Esophagus (tissue), 2 donors: ENCODE measurements around the gene CETP. TPM values are rescaled to one million over a fixed set of nuclear protein-coding genes. Genes with fewer than 3 reads are reported as not detected.
"Not testable (repeated sequence)": the region's sequence is repeated elsewhere in the genome, so short reads cannot be mapped to it uniquely, and the experiment has no call there.

Source experiments
- H3K27ac ChIP-seq, 2 donors: one replicate each; pipeline ENCODE4 v1.5.1; 2013; ENCODE audit warnings: low read depth in 2 of 2, mild to moderate bottlenecking in 2 of 2, inconsistent platforms in 1 of 2, low read length in 1 of 2, moderate library complexity in 1 of 2
- H3K27me3 ChIP-seq, 2 donors: one replicate each; pipeline ENCODE4 v1.6.1; 2013; ENCODE audit warnings: low read length in 2 of 2, control low read depth in 1 of 2, mild to moderate bottlenecking in 1 of 2; ENCODE audit not compliant: insufficient read depth in 2 of 2, control insufficient read depth in 1 of 2
- H3K36me3 ChIP-seq, 2 donors: one replicate each; pipeline ENCODE4 v1.6.1; 2013; ENCODE audit warnings: low read length in 1 of 2; ENCODE audit not compliant: control insufficient read depth in 2 of 2, insufficient read depth in 2 of 2
- H3K4me1 ChIP-seq, 2 donors: one replicate each; pipeline ENCODE4 v1.6.1; 2013; ENCODE audit warnings: low read length in 1 of 2; ENCODE audit not compliant: control insufficient read depth in 2 of 2, insufficient read depth in 2 of 2
- H3K4me3 ChIP-seq, 2 donors: one replicate each; pipeline ENCODE4 v1.5.1; 2013; ENCODE audit warnings: low read length in 2 of 2, mild to moderate bottlenecking in 2 of 2, low read depth in 1 of 2, moderate library complexity in 1 of 2
- H3K9me3 ChIP-seq, 2 donors: one replicate each; pipeline ENCODE4 v1.6.1; 2013; ENCODE audit warnings: mild to moderate bottlenecking in 2 of 2, low read depth in 1 of 2, low read length in 1 of 2, moderate library complexity in 1 of 2; ENCODE audit not compliant: control insufficient read depth in 2 of 2, insufficient read depth in 1 of 2
- WGBS, 2 donors: extraction: QIAGEN DNeasy Blood & Tissue Kit; methylation state at CpG; one replicate each; pipeline ENCODE4 v1.1.7; 2013; 5-methylcytosine and 5-hydroxymethylcytosine counted together
- polyA plus RNA-seq, 2 donors: library from polyadenylated mRNA; stranded (reverse); fragments of 200-250 nt; gene quantifications; one replicate each; pipeline ENCODE4 v1.2.3, GENCODE V29; 2013
- donor health status: healthy with polysubstance abuse.
- donor health status: Bipolar disorder and iron deficiency.

The CETP gene
- polyA plus RNA-seq, 2 donors = 0.06 TPM; not detected in 1

DNA sequence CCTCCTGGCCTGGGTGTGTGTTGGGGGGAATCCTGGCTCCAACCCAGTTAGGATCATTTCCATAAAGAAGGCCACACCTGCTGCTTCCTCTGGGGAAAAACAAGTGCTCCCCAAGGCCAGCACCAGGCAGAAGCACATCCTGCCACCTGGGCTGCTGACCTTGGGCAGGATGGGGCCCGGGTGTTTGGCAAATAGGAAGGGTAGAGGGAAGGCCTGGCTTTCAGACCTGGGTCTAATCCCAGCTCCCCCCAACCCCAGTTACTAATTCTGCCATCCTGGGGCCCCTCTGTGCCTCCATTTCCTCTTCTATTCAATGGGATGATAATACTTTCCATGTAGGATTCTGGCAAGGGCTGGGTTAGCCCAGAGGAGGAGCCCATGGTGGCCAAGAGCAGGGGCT, 24.6 kb downstream of the CETP start:
- Histone ChIP-seq H3K27me3 (no peaks in the 10 kb centered on the region), H3K4me3 (no peak overlapping the region), H3K36me3 (no peaks in the 10 kb centered on the region), H3K4me1 (peaks cover 0 to 20% of the 10 kb centered on the region in 2 donors), H3K9me3 (no peaks in the 10 kb centered on the region), H3K27ac (peak overlapping the region in 1 of 2 donors; percentile 75)
- 40 to 60% methylated on average over 1 of the region's 1 CpG for WGBS, 2 donors

DNA sequence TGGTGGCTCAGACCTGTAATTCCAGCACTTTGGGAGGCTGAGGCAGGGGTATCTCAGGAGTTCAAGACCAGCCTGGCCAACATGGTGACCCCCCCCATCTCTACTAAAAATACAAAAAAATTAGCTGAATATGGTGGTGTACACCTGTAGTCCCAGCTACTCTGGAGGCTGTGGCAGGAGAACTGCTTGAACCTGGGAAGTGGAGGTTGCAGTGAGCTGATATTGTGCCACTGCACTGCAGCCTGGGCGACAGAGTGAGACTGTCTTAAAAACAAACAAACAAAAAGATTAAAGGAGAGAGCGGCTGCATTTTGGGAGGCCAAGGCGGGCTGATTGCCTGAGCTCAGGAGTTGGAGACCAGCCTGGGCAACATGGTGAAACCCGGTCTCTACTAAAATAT, 25.2 kb downstream of the CETP start:
- not testable (repeated sequence) for H3K9me3 ChIP-seq, H3K27ac ChIP-seq, H3K36me3 ChIP-seq, H3K27me3 ChIP-seq, H3K4me3 ChIP-seq
- H3K4me1 ChIP-seq = peaks cover 0 to 20% of the 10 kb centered on the region in 2 donors
- WGBS, 2 donors = 91 to 92% methylated on average over 4 of the region's 4 CpGs

DNA sequence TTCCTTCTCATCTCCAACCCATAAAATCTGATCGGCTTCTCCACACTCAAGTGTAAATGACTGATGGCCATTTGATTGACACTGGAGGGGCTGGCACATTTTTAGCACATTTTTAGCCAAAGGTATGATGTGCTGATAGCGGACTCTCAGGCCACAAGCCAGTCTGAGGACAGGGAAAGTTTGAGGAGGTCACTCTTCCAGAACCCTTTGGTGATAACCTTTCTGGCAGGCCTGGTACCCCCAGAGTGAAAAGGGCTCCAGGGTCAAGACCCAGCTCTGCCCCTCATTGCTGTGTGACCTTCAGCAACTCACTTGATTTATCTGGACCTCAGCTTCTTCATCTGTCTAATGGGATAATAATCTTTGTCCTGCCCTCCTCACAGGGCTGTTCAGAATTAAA, 25.9 kb downstream of the CETP start:
- Histone ChIP-seq H3K9me3 (no peaks in the 10 kb centered on the region), H3K4me1 (peaks cover 0 to 20% of the 10 kb centered on the region in 2 donors), H3K4me3 (no peak overlapping the region), H3K36me3 (no peaks in the 10 kb centered on the region), H3K27me3 (no peaks in the 10 kb centered on the region), H3K27ac (no peak overlapping the region)
- 92 to 93% methylated on average over 2 of the region's 2 CpGs for WGBS, 2 donors

DNA sequence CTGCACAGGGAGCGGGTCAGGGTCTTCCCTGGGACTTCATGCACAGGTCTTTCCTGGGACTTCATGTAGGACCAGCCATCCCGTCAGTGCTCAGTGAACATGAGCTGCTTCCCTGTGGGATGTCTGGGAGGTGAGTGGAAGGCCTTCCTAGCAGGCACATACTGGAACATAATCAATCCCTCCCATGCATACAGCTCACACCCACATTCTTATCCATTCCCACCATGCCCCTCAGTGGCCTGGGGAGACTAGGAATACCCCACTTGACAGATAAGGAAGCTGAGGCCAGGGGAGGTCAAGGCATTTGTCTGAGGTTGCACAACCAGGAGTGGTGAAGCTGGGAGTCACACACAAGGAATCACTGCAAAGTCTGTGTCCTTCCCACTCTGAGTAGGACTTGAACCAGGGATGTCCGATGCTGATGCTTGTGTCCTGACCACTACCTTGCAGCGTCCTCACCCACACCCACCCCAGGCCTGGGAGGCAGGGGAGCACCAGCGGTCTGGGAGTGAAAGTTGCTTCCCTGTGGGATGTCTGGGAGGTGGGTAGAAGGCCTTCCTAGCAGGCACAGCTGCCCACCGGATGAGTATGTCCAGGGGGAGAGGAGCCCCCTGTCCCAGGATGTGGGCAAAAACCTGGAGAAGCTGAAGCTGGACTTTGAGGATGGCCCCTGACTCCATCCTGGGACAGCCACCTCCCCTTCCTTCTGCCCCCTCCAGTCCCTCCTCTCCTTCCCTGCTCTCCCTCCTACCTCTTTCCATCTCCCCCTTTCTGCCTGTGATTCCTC, 26.6 kb downstream of the CETP start:
- no peaks in the 10 kb centered on the region for H3K27me3 ChIP-seq

DNA sequence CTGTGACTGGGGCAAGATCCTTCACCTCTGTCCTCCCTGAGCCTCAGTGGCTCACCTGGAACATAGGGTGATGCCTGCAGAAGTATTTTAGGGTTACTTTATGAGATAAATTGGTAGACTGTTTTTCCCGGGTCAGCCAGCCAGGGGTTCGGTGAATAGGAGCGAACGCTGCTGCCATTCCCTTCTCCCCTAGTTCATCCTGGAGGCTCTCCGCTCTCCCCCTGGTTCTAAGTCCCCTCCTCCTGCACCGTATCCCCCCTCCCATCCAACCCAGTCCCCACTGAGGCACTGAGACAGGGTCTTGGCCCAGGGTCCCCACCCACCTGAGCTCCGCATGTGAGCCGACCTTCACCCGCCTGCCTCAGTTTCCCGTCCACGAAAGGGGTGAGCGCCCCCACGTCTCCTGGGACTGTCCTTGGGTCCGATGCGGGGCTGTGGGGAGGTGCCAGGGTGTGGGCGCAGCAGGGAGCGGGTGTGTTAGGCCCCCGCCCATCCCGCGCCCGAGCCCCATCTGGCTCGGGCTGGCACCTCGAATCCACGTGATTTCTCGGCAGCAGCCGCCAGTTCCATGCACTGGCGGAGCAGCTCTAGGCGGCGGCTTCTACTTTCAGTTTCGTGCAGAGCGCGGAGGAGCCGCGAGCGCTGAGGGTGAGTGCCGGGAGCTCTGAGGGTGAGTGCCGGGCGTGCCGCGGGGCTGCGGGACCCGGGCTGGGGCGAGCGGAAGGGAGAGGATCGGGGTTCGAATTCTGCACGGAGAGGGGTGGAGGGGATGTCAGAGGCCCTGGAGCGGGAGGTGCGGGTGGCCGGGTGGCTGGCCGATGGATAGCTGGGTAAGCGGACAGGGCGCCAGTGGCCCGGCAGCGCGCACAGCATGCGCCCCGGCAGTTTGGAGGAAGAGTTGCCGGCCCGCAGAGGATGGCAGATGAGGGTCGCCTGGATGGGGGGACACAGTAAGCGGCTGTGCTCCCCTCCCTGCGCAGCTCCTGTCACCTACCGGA, 27.5 kb downstream of the CETP start, which contains the start of gene NLRC5:
TSS of gene NLRC5 (plus strand) at position 610 of the 998 bp plus-strand sequence. CDS start 31,156 bp downstream, outside the sequence.
- peak within 1 kb of the TSS; percentile 81 to 84 for H3K27ac ChIP-seq
- peaks cover 0 to 20% of the 10 kb centered on the region in 2 donors for H3K4me1 ChIP-seq
- no peaks in the 10 kb centered on the region for H3K36me3 ChIP-seq
- no peaks in the 10 kb centered on the region for H3K27me3 ChIP-seq
- peak within 1 kb of the TSS; percentile 79 to 89 for H3K4me3 ChIP-seq
- WGBS, 2 donors = 2 to 5% methylated on average over 39 to 64 of the region's 64 CpGs
- H3K9me3 ChIP-seq = no peaks in the 10 kb centered on the region

More for the DNA sequence above, 26.6 kb downstream of the CETP start:
- H3K36me3 ChIP-seq = no peaks in the 10 kb centered on the region
- peaks cover 0 to 20% of the 10 kb centered on the region in 2 donors for H3K4me1 ChIP-seq
- H3K9me3 ChIP-seq = no peaks in the 10 kb centered on the region
- WGBS, 2 donors = 67 to 81% methylated on average over 6 of the region's 6 CpGs
- peak overlapping the region; percentile 79 to 89 for H3K4me3 ChIP-seq
- H3K27ac ChIP-seq = peak overlapping the region; percentile 69 to 81

DNA sequence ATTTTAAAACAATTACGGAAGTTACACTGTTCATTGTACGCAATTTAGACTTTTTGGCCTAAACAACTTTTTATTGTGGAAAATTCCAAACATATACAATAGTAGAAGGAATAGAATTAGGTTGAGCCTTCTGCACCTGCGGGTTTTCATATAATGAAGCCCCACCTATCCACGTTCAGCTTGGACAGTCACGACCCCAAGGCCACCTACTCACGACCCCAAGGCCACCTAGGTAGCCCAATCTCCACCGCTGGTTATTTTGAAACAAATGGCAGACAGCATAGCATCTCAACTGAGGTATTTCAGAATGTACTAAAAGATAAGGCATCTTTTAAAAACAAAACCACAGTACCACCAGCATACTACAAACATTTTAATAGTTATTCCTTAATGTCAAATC, 28.2 kb downstream of the CETP start:
- H3K9me3 ChIP-seq = no peaks in the 10 kb centered on the region
- peak overlapping the region in 1 of 2 donors; percentile 84 for H3K27ac ChIP-seq
- WGBS, 2 donors = 11 to 18% methylated on average over 7 of the region's 7 CpGs
- peak overlapping the region; percentile 79 to 89 for H3K4me3 ChIP-seq
- no peaks in the 10 kb centered on the region for H3K27me3 ChIP-seq
- H3K36me3 ChIP-seq = no peaks in the 10 kb centered on the region
- H3K4me1 ChIP-seq = peaks cover 0 to 20% of the 10 kb centered on the region in 2 donors

DNA sequence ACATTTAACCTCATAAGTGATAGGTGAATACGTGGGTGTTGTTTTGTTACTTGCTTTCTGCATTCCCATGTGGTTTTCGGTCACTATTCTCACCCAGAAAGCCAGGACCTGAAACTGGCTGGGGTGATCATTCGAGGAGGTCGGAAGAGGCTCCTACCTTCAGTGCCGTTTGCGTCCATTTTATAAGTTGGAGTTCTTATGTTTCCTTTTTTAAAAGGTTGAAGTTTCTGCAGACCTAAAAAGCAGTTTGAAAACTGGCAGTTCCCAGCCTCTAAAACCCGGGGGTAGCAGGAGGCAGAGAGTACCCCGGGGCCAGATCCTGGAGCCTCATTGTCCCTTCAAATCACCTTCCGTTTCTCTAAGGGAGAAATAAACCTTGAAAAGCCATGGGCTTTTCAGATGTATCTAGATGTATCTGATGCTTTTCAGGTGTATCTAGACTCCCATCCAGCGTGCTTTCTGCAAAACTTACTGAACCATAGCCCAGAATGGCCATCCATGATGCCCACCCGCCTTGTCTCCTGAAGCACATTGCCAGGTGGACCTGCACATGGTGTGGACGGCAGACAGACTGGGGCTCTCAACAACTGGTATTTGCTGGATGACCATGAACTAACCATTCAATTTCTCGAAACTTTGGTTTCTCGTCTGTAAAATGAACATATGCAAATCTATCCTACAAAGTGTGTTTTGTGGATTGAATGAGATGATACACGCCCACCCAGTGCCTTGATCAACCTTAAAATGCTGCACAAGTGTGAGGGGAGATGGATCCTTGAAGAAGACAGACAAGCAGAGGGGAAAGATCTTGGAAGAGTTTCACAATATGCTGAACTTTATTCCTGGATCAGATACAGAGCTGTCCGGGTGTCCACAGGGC, 28.9 kb downstream of the CETP start:
- Histone ChIP-seq H3K27me3 (no peaks in the 10 kb centered on the region), H3K9me3 (no peaks in the 10 kb centered on the region), H3K36me3 (no peaks in the 10 kb centered on the region), H3K27ac (peak overlapping the region in 1 of 2 donors; percentile 3), H3K4me1 (peaks cover 0 to 14% of the 10 kb centered on the region in 2 donors), H3K4me3 (peak overlapping the region in 1 of 2 donors; percentile 79)
- WGBS, 2 donors = 53 to 62% methylated on average over 16 of the region's 16 CpGs

DNA sequence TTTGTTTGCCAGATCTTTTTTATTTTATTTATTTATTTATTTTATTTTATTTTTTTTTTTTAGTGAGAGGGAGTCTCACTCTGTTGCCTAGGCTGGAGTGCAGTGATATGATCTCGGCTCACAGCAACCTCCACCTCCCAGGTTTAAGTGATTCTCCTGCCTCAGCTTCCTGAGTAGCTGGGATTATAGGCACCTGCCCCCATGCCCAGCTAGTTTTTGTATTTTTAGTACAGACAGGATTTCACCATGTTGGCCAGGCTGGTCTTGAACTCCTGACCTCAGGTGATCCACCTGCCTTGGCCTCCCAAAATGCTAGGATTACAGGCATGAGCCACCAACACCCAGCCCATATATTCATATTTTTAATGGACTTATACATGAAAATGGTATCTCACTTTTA, 30.7 kb downstream of the CETP start:
- H3K4me1 ChIP-seq = peaks cover 0 to 10% of the 10 kb centered on the region in 2 donors
- not testable (repeated sequence) for H3K4me3 ChIP-seq
- 72 to 85% methylated on average over 1 of the region's 1 CpG for WGBS, 2 donors

DNA sequence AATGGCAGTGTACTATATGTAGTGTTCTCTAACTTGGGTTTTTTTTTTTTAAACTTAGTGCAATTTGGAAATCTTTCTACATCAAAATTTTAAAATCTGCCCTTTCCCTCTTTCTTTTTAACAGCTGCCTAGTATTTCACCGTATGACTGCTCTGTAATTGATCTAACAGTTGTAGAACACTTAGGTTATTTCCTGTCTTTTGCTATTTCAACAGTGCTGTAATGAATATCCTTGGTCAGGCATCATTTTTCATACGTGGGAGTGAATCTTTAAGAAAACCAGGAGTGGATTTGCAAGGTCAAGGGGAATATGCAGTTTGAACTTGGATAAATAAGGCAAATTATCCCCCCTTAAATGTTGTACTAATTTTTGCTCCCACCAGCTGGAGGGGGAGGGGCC, 31.5 kb downstream of the CETP start:
- Histone ChIP-seq H3K36me3 (no peaks in the 10 kb centered on the region), H3K4me1 (peaks cover 0 to 8% of the 10 kb centered on the region in 2 donors), H3K27me3 (no peaks in the 10 kb centered on the region), H3K27ac (no peak overlapping the region), H3K9me3 (no peaks in the 10 kb centered on the region), H3K4me3 (no peak overlapping the region)
- WGBS, 2 donors = 40 to 48% methylated on average over 2 of the region's 2 CpGs

More for the DNA sequence above, 30.7 kb downstream of the CETP start:
- H3K27ac ChIP-seq, H3K36me3 ChIP-seq, H3K9me3 ChIP-seq, H3K27me3 ChIP-seq: not testable (repeated sequence)
